DOHH2 (cell line): ENCODE results near the gene GRWD1.

Source experiments
- H3F3A ChIP-seq: fragments of 200-600 bp; sonication (generic), shearing (Covaris generic); 2 replicates; pipeline ENCODE4 v1.6.0; 2016; ENCODE audit warnings: antibody characterized with exemption, mild to moderate bottlenecking; ENCODE audit not compliant: control insufficient read depth, insufficient read depth
- H3K27ac ChIP-seq: fragments of 200-600 bp; sonication (generic); 2 replicates; pipeline ENCODE4 v1.5.1; 2014; ENCODE audit warnings: low read depth, mild to moderate bottlenecking, low read length, moderate library complexity
- H3K27me3 ChIP-seq: fragments of 200-600 bp; sonication (generic); 2 replicates; pipeline ENCODE4 v1.6.1; 2014; ENCODE audit warnings: mild to moderate bottlenecking, low read length, mixed read lengths; ENCODE audit not compliant: control insufficient read depth
- H3K36me3 ChIP-seq: fragments of 200-600 bp; sonication (generic); 2 replicates; pipeline ENCODE4 v1.6.1; 2014; ENCODE audit warnings: mild to moderate bottlenecking, low read length, moderate library complexity, mixed read lengths; ENCODE audit not compliant: control insufficient read depth
- H3K4me1 ChIP-seq: fragments of 200-600 bp; sonication (generic); 2 replicates; pipeline ENCODE4 v1.6.1; 2014; ENCODE audit warnings: mild to moderate bottlenecking, low read length, mixed read lengths; ENCODE audit not compliant: control insufficient read depth
- H3K4me2 ChIP-seq: fragments of 200-600 bp; sonication (generic); 2 replicates; pipeline ENCODE4 v1.6.0; 2014; ENCODE audit warnings: mild to moderate bottlenecking, low read length, moderate library complexity
- H3K4me3 ChIP-seq: fragments of 200-600 bp; sonication (generic); 2 replicates; pipeline ENCODE4 v1.5.1; 2014; ENCODE audit warnings: mild to moderate bottlenecking, low read length, mixed read lengths
- H3K79me2 ChIP-seq: fragments of 200-600 bp; sonication (generic); 2 replicates; pipeline ENCODE4 v1.6.1; 2014; ENCODE audit warnings: mild to moderate bottlenecking, low read length, mixed read lengths; ENCODE audit not compliant: control insufficient read depth
- H3K9me2 ChIP-seq: fragments of 200-600 bp; sonication (generic); replicated peaks from 2 replicates; pipeline ENCODE4 v1.6.1; 2014; ENCODE audit warnings: mild to moderate bottlenecking, low read length, mixed read lengths; ENCODE audit not compliant: control insufficient read depth
- H3K9me3 ChIP-seq: fragments of 200-600 bp; sonication (generic); 2 replicates; pipeline ENCODE4 v1.6.1; 2014; ENCODE audit warnings: antibody characterized with exemption, low read length, mixed read lengths; ENCODE audit not compliant: control insufficient read depth, insufficient read depth
- H4K20me1 ChIP-seq: fragments of 200-600 bp; sonication (generic); 2 replicates; pipeline ENCODE4 v1.6.0; 2014; ENCODE audit warnings: low read depth, mild to moderate bottlenecking, antibody characterized with exemption, low read length, moderate library complexity; ENCODE audit not compliant: control insufficient read depth, insufficient read depth
- EZH2phosphoT487 ChIP-seq: fragments of 200-600 bp; sonication (generic); IDR thresholded peaks from 2 replicates; pipeline ENCODE4 v1.6.1; 2017; ENCODE audit warnings: borderline replicate concordance, mild to moderate bottlenecking, antibody characterized with exemption, low read length, moderate library complexity, mixed read lengths
- TF ChIP-seq, protein P1 (sequence below): fragments of 200-600 bp; sonication (generic); IDR thresholded peaks from one replicate; pipeline ENCODE4 v1.5.1; 2014; ENCODE audit warnings: antibody characterized with exemption, mild to moderate bottlenecking, low read depth, low read length; ENCODE audit not compliant: poor library complexity, severe bottlenecking

GRWD1 gene

GRCh38 chr19:48446579-48446978 is 796 bp downstream of the GRWD1 start:
- peaks cover 41% of the 10 kb centered on the region for H3K79me2 ChIP-seq
- peaks cover 25% of the 10 kb centered on the region for H3K4me1 ChIP-seq
- H3K27me3 ChIP-seq = no peaks in the 10 kb centered on the region
- H3K9me2 ChIP-seq = no peaks in the 10 kb centered on the region
- H3F3A ChIP-seq = peaks cover 5% of the 10 kb centered on the region; the same call in 1 of the 2 replicates
- H3K4me2 ChIP-seq = peak overlapping the region; percentile 86
- TF ChIP-seq EZH2phosphoT487 = no peak
- TF ChIP-seq, protein P1, sequence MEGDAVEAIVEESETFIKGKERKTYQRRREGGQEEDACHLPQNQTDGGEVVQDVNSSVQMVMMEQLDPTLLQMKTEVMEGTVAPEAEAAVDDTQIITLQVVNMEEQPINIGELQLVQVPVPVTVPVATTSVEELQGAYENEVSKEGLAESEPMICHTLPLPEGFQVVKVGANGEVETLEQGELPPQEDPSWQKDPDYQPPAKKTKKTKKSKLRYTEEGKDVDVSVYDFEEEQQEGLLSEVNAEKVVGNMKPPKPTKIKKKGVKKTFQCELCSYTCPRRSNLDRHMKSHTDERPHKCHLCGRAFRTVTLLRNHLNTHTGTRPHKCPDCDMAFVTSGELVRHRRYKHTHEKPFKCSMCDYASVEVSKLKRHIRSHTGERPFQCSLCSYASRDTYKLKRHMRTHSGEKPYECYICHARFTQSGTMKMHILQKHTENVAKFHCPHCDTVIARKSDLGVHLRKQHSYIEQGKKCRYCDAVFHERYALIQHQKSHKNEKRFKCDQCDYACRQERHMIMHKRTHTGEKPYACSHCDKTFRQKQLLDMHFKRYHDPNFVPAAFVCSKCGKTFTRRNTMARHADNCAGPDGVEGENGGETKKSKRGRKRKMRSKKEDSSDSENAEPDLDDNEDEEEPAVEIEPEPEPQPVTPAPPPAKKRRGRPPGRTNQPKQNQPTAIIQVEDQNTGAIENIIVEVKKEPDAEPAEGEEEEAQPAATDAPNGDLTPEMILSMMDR = no peak
- H3K36me3 ChIP-seq = peaks cover 49% of the 10 kb centered on the region
- H3K27ac ChIP-seq = peak overlapping the region; percentile 85
- H3K9me3 ChIP-seq = no peaks in the 10 kb centered on the region
- H3K4me3 ChIP-seq = peak overlapping the region; percentile 78
- peaks cover 9% of the 10 kb centered on the region; the same call in 1 of the 2 replicates for H4K20me1 ChIP-seq

- peaks cover 67% of the 10 kb centered on the region for H3K36me3 ChIP-seq
- no peaks in the 10 kb centered on the region for H3K9me2 ChIP-seq
- no peaks in the 10 kb centered on the region for H3K27me3 ChIP-seq
- TF ChIP-seq EZH2phosphoT487 = no peak
- TF ChIP-seq, protein P1 = no peak
- no peaks in the 10 kb centered on the region for H3K9me3 ChIP-seq
- H3F3A ChIP-seq = peaks cover 5% of the 10 kb centered on the region; the same call in 1 of the 2 replicates
- no peak overlapping the region for H3K4me2 ChIP-seq
- peaks cover 52% of the 10 kb centered on the region for H3K79me2 ChIP-seq
- H4K20me1 ChIP-seq = peaks cover 9% of the 10 kb centered on the region; the same call in 1 of the 2 replicates
- H3K27ac ChIP-seq = no peak overlapping the region
- H3K4me1 ChIP-seq = peaks cover 25% of the 10 kb centered on the region
- no peak overlapping the region for H3K4me3 ChIP-seq
These were observed 2.8 kb downstream of the GRWD1 start for GRCh38 chr19:48448563-48448962.

GRCh38 chr19:48450441-48450840 is 4.7 kb downstream of the GRWD1 start:
- no peak overlapping the region for H3K4me2 ChIP-seq
- TF ChIP-seq, protein P1 = no peak
- no peak for TF ChIP-seq EZH2phosphoT487
- peaks cover 9% of the 10 kb centered on the region; the same call in 1 of the 2 replicates for H4K20me1 ChIP-seq
- H3F3A ChIP-seq = no peaks in the 10 kb centered on the region
- H3K9me3 ChIP-seq = no peaks in the 10 kb centered on the region
- no peak overlapping the region for H3K27ac ChIP-seq
- peaks cover 85% of the 10 kb centered on the region for H3K36me3 ChIP-seq
- no peaks in the 10 kb centered on the region for H3K27me3 ChIP-seq
- H3K79me2 ChIP-seq = peaks cover 66% of the 10 kb centered on the region
- H3K4me1 ChIP-seq = peaks cover 11% of the 10 kb centered on the region
- H3K9me2 ChIP-seq = no peaks in the 10 kb centered on the region
- H3K4me3 ChIP-seq = no peak overlapping the region
